ENCODE results near the gene GRIK3.

The GRIK3 gene

DNA sequence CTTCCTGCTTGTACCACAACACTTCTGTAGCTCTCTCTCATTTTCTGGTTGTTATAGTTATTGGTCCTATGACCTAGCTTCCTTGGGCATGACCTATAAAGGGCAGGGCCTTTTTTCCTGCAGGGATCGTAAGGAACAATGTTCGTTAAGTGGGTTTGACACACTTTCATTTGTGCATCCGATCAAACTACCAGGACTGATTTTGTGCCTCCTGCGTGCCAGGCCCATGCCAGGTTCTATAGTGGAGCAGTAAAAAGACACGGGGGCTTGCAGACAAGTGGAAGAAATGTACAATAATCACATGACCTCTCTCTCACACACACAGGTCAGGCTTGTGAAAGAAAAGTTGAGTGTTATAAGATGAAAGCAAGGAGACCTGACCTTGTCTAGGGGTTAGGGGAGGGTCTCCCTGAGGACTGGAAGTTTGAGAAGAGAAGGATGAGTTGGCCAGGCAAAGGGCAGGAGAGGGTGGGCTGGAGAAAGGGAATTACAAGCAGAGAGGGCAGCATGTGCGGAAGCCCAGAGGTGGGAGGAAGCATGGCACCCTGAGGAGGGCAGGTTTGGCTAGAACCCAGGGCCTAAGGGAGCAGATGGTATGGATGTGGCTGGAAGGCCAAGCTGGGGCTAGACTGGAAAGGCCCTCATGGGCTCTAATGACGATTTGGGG lies 145.4 kb downstream of the GRIK3 start:
- TF ChIP-seq, protein P1, sequence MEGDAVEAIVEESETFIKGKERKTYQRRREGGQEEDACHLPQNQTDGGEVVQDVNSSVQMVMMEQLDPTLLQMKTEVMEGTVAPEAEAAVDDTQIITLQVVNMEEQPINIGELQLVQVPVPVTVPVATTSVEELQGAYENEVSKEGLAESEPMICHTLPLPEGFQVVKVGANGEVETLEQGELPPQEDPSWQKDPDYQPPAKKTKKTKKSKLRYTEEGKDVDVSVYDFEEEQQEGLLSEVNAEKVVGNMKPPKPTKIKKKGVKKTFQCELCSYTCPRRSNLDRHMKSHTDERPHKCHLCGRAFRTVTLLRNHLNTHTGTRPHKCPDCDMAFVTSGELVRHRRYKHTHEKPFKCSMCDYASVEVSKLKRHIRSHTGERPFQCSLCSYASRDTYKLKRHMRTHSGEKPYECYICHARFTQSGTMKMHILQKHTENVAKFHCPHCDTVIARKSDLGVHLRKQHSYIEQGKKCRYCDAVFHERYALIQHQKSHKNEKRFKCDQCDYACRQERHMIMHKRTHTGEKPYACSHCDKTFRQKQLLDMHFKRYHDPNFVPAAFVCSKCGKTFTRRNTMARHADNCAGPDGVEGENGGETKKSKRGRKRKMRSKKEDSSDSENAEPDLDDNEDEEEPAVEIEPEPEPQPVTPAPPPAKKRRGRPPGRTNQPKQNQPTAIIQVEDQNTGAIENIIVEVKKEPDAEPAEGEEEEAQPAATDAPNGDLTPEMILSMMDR (IDR thresholded peaks at IDR 0.05; ENCODE audit: insufficient read depth, low read depth, low read length, missing control alignments): no peak
- no peak for DNase-seq (ENCODE audit: low read depth)
- H3K4me3 ChIP-seq (ENCODE audit: low read depth, low read length): no peak overlapping the region

DNA sequence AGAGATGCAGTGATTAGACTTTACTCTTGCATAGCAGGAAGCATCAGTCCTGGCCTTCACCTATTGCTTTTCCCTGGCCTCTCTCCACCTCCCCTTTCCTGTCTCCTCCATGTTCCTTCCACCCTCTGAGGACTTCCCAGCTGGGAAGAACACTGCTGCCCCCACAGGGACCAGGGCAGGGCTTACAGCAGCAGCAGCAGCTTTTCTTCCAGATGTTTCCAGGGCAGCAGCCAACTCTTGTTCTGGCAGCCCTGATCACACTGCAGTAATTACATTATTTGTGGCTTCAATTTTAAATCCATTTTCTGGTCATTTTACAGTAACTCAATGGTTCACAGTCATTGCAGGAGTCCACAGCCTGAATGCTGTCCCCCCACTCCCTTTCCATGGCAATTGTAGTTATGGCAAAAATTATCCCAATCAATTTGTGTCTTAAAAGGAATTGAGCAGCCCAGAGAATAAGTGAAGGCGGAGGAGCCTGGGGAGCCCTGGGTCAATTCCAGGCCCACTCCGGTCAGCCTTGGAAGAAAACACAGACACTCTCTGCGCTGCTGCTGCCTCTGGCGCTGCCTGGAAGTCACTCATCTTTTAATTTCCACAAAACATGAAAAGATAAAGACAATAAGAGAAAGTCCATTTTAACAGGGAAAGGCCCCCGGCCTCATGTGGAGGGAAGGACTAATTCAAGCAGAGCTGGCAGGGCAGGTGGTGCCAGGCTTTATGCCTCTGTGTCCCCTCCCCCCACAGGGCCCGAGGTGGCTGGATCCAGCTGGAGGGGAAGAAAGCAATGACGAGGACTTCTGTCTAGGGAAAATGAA lies 148.6 kb downstream of the GRIK3 start:
- DNase-seq (ENCODE audit: low read depth): no peak
- TF ChIP-seq, protein P1 (IDR thresholded peaks at IDR 0.05; ENCODE audit: insufficient read depth, low read depth, low read length, missing control alignments): no peak

DNA sequence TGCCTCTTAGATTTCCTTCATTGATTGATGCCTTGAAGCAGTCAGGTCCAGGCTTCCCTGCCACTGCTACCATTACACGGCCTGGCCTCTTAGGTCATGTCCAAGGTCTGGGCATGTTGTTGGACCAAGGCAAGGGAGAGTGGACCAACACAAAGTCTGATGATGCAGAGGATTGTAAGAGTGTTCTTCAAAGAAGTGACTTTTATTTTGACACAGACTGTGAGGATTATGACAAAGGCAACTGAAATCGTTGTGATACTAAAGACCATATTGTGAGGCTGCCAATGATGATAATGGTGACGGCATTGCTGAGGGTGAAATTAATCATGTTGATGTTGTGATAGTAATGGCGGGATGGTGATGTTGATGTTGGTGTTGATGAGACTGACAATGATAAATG lies 149.5 kb downstream of the GRIK3 start:
- TF ChIP-seq, protein P1 (IDR thresholded peaks at IDR 0.05; ENCODE audit: insufficient read depth, low read depth, low read length, missing control alignments): no peak
- no peak for DNase-seq (ENCODE audit: low read depth)
- no peak overlapping the region for H3K4me3 ChIP-seq (ENCODE audit: low read depth, low read length)

More for the DNA sequence above, 148.6 kb downstream of the GRIK3 start:
- no peak overlapping the region for H3K4me3 ChIP-seq (ENCODE audit: low read depth, low read length)

DNA sequence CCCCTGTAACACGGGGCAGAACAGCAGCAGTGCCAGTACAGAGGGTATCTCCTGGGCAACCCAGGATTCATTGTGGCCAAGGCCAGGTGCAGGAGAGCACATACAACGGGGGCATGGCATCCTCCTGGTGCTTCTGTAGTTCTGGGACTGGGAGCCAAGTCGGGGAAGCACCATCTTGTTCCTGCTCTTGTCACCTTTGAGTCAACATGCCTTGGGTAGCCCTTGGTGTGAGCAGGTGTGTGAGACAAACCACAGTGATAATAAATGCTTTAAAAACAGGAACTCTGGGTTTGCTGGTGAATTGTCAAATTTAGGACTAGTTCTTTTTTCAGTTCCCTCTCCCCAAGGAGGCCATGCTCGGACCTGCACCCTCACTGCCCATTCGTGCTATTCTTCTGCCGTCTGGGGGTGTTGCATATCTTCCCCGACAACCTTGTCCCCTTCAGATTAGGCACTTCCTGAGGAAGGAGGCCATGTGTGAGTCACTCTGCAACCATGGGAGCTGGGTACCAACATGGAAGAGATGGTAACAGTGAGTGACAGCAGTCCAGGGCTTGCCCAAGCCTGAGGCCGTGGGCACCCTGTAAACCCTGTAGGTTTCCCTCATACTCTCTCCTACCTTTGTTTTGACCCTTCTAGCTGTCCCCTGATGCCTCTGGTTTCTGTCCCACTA lies 150.2 kb downstream of the GRIK3 start:
- TF ChIP-seq, protein P1 (IDR thresholded peaks at IDR 0.05; ENCODE audit: insufficient read depth, low read depth, low read length, missing control alignments): no peak
- no peak overlapping the region for H3K4me3 ChIP-seq (ENCODE audit: low read depth, low read length)
- peak; percentile 16 for DNase-seq (ENCODE audit: low read depth)

DNA sequence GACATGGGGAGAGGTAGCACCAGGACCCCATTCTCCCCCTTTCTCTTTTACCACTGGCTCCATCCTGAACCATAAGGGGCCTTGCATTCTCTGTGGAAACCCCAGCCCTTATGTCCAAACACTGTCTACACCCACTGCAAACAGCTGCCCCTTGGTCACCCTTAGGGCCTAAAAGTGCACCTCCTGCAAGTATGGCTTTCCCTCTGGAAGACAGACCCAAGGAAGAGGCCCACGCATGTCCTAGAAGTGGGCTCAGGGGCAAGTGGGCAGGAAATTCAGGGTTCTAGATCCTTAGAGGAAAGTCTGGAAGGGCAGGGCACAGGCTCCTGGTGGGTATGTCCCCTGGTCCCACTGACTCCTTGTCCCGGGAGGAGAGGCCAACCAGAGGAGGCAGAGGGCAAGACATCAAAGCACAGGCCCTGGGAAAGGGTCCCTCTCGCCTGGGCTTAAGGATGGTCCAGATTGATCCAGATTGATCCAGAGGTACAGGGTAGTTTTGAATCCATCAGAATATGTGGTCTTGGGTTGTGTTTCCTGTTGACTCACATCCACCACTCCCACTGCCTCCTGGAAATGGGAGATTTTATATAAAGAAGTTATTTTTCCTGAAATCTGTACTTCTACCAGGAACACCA lies 150.9 kb downstream of the GRIK3 start:
- DNase-seq (ENCODE audit: low read depth): no peak
- TF ChIP-seq, protein P1 (IDR thresholded peaks at IDR 0.05; ENCODE audit: insufficient read depth, low read depth, low read length, missing control alignments): no peak
- H3K4me3 ChIP-seq (ENCODE audit: low read depth, low read length): no peak overlapping the region

DNA sequence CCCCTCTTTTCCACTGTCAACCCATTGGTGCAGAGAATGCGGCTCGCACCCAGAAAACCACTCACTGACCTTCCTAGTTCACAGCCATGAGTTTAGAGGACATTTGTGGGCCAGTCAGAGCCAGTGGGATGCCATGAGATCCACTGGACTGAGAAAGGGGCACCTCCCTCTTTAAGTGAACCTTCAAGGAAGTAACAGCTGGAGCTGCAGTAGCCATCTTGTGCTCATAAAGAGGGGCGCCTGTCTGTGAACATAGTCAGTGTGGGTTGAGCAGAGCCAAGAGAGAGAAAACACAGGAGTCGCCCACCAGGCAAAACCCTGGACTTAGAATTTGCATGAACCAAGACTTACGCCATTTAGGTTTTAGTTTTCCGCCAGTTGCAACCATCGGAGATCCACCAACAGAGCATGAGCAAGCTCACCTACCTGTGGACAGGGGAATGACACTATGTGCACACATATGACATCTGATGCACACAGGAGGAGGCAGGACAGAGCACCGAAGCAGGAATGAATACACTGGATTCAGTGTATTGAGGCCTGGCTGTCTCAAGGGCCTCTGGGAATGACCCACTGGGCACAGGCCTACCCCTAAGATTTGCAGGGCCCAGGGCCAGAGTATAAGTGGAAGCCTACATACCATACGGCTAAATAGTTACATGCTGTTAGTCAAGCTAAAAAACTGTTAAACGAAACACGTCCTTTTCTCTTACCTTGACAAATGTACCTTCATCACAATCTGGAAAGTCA lies 151.6 kb downstream of the GRIK3 start:
- no peak overlapping the region for H3K4me3 ChIP-seq (ENCODE audit: low read depth, low read length)
- DNase-seq (ENCODE audit: low read depth): no peak
- TF ChIP-seq, protein P1 (IDR thresholded peaks at IDR 0.05; ENCODE audit: insufficient read depth, low read depth, low read length, missing control alignments): no peak
